Stimulated activated CD4-positive, alpha-beta T cell treated with anti-CD3 and anti-CD28 coated beads, Interleukin-1b, Interleukin-23, amount 100 ng/mL, for 1 hour (primary cell): ENCODE results near the gene PLSCR2.
"Not testable (repeated sequence)": the region's sequence is repeated elsewhere in the genome, so short reads cannot be mapped to it uniquely, and the experiment has no call there.

ENCODE experiments used
- DNase-seq, 2 donors: peaks; one replicate each; pipeline ENCODE4 v3.0.0-alpha.2; 2020; ENCODE audit warnings: low read depth in 2 of 2

The PLSCR2 gene, protein sequence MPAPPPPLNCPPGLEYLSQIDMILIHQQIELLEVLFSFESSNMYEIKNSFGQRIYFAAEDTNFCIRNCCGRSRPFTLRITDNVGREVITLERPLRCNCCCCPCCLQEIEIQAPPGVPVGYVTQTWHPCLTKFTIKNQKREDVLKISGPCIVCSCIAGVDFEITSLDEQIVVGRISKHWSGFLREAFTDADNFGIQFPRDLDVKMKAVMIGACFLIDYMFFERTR

DNA sequence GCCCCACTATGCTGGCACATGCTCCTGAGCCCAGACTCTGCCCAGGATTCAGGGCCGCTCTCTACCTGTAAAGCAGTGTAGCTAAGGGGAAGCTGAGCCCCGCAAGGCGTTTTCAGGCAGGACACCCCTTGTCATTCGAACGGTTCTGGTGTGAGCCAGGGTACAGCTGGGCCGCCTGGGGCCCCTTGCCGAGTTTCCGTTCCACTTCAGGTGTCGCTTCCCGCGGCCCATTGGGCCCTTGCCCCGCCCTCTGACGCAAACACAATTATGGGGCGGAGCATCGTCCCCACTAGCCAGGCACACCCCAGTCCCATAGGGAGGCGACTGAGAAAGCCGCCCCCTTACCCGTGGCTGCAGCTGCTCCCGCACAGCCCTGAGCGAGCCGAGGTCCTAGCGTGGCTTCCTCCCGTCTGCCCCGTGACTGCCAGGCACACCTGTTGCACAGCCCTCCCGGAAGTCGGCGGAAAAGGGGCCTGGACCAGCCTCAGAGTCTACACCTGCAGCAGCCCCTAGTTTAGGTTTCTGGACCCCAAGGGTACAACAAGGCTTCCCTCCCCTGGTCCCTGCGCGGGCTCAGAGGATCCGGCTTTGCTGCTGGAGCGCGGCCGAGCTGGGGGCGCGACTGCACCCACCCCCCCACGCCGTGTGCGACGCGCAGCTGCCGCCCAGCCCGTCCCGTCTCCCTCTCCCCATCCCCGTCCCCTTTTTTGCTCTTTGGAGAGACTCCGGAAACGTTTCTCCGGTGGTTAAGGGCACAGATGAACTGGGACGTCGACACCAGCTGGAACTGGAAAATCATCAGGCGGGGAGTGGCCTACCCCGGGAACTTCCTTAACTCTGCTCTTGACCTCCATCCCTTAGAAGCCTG, at the start of gene PLSCR2:
TSS of gene PLSCR2 (minus strand) at position 412 of the 868 bp plus-strand sequence. CDS start 9,657 bp downstream, outside the sequence.
- peak; percentile 22 to 40 for DNase-seq

DNA sequence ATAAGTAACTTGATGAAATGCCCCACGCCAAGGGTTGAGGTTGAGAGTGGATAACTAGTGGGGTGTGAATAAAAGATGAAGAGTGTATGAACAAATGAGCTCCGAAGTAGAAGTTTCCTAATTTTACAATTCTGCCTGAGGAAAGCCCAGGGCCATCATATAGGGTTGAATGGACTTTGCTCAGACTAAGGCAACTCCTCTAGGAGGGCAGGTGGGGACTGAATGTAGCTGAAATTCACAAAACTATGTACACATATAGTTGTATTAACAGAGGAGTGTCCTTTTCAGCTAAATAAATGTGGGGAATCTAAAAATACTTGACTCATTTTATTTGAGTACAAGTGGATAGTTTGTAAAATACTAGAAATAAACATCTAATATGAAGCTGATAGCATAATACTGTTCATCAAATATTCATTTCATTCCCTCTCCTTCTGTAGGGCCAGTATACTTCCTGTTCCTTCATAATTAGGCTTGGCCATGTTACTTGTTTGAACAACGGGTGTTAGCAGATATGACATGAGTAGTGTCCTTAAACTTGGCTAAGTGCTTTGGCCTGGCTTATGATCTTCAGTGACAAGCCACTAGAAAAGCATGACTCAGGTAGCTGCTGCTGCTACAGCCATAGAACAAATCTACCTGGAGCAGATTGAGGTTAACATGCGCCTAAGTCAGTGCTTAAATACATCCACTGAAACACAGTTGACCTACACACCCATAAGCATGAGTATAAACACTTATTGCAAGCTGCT, 48.5 kb upstream of the PLSCR2 start:
- no peak for DNase-seq

DNA sequence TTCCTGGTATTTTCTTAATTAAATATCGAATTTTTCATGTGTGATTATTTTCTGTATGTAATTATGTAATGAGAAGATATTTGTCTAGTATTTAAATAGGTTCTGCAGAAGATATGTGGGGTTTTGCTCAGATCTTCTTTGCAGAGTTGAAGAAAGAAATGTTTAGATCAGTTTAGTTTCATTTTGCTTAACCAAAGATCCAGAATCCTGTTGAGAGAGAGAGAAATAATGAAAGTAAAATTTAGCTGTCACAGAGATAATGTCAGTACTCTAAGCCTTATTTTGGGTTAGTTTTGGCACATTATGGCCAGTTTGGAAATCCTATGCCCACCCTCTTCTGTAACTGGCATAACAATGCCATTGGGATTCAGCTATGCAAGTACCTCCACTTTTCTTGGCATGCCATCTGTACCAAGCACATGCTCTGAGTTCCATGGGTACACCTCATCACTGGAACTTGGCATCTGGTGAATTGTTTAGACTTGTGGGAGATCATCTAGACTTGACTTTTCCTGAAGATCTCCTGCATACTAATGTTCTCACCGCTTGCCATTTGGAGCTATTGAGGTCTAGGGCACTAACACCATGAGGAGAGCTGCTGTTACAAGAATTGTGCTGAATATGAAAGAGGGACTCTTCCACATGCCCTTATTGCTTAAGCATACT, 44.2 kb upstream of the PLSCR2 start:
- no peak for DNase-seq

DNA sequence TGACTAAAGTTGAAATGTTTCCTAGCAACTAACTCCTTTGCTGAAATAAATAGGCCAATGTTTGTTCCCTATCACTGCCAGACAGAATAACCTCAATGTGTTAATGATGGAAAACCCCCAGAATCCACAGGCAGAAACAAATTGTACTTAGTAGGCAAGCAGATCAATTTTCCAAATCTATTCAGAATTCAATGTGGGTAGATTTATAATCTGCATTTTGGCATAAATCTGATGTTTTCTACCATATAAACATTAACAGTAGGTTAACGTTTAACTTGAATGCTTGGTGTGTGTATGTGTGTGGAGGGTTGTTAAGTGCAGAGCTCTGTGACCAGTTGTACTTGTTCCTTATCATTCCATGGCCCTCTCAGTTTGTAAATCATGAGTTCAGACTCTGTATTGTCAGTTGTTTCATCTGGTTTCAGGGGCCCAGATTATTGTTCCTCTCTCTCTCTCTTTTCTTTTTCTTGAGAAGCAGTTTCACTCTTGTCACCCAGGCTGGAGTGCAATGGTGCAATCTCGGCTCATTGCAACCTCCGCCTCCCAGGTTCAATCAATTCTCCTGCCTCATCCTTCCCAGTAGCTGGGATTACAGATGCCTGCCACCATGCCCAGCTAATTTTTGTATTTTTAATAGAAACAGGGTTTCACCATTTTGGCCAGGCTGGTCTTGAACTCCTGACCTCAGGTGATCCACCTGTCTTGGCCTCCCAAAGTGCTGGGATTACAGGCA, 42.2 kb upstream of the PLSCR2 start:
- no peak for DNase-seq

DNA sequence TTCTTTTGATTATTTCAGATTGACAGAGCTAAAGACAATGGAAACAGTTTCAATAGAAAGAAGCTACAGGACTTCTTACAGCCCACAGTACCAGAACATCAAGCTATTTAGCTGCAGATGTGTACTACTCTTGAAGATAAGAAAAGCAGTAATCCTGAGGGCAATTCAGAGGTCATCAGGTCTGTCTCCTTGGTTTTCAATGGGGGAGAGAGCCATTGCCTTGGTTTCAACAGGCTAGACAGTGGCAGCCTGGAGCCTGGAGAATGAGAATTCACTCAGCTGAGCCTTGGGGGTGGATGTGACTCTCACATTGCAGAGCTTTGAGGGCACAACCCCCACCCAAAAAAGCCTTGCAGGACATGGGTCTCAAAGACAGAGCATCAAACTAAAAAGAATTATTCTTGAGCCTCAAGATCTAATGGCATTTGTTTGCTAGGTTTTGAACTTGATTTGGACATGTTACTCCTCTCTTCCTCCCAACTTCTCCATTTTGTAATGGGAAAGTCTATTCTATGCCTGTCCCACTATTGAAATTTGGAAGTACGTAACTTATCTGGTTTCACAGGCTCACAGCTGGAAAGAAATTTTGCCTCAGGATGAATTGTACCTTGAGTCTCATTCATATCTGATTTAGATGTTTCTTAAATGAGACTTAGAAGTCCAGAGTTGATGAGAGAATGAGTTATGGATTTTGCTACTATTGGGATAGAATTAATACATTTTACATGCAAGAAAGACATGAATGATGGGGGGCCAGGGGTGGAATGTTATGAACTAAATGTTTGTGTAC, 38.2 kb upstream of the PLSCR2 start:
- DNase-seq, result no peak

DNA sequence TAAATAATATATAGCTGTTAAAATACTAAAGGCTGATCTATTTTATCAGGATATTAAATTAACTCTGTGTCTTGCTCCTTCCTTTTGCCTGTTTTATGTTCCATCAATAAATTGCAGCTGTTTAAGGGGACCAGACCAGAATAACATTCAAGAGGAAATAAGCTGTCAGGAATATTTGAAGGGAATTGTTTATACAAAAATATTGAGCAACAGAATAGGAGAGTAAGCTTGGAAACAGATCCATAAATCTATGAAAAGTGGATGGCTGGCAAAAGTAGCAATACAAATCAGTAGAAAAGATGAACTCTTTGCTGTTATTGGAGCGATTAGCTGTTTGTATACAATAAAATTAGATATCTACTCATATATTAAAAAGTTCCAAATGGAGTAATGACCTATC, 36.2 kb upstream of the PLSCR2 start:
- no peak for DNase-seq

DNA sequence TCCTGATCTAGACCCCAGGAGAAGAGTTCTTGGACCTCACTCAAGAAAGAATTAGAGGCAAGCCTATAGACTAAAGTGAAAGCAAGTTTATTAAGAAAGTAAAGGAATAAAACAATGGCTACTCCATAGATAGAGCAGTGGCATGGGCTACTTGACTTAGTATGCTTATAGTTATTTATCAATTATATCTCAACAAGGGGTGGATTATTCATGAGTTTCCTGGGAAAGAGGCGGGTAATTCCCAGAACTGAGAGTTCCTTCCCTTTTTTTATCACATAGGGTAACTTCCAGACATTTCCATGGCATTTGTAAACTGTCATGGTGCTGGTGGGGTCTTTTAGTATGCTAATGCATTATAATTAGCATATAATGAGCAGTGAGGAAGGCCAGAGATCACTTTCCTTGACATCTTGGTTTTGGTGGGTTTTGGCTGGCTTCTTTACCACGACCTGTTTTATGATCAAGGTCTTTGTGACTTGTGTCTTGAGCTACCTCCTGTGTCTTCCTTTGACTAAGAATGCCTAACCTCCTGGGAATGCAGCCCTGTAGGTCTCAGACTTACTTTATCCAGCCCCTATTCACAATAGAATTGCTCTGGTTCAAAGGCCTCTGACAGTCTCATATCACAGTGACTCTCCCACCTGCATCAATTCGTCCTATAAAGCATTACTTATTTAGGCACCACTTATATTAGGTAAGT, 35.3 kb upstream of the PLSCR2 start:
- no peak for DNase-seq

DNA sequence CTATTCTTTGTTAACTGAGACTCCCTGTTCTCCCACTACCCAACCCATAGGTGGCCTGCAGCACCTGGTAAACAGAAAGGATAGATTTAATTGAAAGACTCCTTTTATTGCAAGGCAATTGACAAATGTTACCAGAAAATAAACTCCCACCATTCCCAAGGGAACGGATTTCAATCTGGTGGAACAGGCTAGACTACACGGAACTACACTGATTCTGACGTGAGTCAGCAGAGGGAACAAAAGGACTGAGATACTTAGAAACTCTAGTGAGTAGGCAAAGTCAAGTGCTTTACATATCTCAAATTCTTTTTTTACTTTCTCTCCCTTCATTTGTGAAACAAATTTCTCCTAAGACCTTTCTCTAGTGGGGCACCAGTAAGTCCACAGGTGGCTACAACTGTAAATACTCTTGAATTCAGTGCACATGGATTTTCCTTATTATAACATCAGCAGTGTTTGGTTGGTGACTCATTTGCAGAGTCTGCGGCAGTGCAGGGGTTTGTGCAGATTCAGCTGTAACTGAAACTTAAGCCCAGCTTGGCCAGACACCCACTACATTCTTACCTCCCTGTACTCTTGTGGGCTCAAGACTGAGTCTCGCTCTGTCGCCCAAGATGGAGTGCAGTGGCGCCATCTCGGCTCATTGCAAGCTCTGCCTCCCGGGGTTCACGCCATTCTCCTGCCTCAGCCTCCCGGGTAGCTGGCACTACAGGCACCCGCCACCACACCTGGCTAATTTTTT, 34.3 kb upstream of the PLSCR2 start:
- DNase-seq, result no peak

DNA sequence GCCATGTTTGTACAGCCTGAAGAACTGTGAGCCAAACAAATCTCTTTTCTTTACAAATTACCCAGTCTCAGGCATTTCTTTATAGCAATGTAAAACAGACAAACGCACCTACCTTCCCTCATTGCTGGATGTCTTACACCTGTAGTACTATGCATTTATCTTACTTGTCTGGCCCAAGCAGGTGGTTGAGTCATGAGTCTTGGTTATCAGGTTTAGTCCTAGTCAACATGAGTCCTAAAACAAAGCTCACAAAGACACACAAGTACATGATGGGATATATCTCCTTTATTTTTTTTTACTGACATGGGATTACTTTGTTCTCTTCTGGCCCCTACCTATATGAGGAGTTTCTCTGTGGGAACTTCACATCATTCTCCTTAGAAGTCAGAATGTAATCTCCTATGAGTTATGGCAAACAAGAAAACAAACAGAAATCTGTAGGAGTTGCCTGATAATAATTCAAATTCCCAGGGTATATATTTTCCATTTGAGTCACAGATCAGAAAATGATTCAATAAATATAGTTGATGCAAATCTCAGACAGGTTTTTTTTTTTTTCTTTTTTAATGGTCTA, 33.6 kb upstream of the PLSCR2 start:
- no peak for DNase-seq

DNA sequence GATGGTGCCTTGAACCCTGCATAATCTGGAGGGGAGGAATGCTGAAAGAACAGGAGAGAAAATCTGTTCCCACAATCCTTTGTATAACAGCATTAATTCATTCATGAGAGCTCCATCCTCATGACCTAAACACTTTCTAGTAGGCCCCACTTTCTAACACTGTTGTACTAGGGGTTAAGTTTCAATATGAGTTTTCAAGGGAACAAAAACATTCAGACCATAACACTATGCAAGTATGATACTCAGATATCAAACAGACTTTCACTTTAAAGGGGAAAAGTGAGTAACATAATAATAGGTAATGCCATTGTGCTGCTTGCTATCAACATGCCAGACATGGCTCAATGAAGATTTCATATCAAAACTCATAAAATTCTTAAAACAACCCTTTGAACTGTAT, 32.4 kb upstream of the PLSCR2 start:
- no peak for DNase-seq

DNA sequence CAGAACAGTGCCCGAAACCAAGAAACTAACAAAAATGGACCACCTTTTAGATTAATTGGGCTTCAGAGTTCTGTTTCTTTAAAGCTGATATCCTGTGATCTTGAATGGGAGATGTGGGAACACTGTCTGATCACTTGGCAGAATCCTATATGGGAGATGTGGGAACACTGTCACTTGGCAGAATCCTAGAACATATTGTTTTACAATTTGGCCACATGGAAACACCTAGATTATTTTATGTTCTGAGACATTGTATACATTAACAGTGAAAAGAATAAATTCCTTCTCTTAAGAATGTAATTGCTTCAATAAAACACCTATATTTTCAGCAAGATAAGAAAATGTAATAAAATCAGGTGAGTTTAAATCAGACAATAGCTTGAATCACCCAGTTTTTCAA, 30.3 kb upstream of the PLSCR2 start:
- no peak for DNase-seq

DNA sequence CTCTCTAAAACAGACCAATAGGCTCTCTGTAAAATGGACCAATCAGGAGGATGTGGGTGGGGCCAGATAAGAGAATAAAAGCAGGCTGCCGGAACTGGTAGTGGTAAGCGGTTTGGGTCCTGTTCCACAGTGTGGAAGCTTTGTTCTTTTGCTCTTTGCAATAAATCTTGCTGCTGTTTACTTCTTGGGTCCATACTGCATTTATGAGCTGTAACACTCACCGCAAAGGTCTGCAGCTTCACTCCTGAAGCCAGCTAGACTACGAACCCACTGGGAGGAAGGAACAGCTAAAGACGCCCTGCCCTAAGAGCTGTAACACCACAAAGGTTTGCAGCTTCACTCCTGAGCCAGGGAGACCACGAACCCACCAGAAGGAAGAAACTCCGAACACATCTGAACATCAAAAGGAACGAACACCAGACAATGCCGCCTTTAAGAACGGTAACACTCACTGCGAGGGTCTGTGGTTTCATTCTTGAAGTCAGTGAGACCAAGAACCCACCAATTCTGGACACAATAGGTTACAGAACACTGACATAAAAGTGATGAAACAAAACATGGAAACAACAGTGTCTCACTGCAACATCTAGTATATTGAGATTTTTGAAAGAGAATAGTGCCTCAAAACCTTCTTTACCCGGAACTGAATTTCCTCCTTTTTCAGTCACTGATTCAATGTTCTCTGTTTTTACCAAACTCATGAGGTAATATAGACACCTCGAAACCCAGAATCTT, 28.8 kb upstream of the PLSCR2 start:
- no peak for DNase-seq

DNA sequence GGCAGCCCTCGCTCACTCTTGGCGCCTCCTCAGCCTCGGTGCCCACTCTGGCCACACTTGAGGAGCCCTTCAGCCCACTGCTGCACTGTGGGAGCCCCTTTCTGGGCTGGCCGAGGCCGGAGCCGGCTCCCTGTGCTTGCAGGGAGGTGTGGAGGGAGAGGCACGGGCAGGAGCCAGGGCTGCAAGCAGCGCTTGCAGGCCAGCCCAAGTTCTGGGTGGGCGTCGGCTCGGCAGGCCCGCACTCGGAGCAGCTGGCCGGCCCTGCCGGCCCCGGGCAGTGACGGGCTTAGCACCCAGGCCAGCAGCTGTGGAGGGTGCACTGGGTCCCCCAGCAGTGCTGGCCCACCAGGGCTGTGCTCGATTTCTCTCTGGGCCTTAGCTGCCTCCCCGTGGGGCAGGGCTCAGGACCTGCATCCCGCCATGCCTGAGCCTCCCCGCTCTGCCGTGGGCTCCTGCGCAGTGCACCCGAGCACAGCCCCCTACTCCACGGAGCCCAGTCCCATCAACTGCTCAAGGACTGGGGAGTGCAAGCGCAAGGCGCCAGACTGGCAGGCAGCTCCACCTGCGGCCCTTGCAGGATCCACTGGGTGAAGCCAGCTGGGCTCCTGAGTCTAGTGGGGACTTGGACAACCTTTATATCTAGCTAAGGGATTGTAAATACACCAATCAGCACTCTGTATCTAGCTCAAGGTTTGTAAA, 27.9 kb upstream of the PLSCR2 start:
- not testable (repeated sequence) for DNase-seq

DNA sequence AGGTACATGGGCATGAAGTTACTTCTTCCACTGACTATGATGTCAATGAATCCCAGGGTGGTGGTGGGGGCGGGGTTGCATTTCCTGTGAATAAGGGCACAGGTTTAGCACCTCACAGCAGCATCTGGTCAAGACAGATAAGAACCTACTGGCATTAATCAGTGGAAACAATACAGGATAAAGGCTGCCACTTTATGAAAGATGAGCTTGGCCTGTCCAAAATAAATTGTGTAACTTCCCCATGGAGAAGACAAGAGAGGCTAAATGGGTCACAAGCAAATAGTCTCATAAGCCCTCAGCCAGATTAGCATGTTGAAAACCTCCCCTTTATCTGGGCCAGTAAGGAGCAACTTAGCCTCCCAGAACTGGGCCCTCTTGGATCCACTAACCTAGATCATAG, 27.4 kb upstream of the PLSCR2 start:
- DNase-seq, result no peak

DNA sequence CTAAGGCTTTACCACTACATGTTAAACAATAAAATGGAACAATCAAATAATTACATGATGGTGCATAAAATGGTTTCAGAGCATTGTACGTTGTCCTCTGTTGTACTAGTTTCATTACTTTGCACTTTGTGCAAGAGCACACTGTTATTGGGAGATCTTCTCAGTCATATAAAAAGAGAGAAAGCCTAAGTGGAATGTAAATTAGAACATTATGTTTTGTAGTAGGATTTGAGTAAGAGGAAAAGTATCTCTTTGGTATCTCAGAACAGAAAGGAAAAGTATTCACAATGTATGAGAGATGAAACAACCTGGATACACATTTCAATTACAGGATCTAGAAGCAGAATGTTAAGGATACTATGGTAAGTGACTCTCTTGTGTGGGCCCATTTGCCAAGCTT, 26.9 kb upstream of the PLSCR2 start:
- no peak for DNase-seq

DNA sequence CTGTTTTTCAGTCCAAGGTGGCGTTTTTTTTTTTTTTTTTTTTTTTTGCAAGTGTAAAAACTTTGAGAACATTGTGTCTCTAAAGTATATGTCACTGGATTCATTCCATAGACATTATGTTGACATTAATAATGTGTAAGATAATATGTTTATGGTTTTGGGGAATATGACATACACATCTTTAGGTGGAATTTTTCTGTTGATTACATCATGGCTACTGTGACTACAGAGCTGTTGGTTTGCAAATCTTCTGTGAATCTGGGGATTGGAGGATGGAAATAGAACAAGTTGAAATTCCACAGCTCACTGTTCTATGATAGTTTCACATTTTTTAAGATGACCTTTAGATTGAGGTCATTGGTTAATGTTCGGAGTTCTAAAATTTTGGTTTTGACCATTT, 24.4 kb upstream of the PLSCR2 start:
- no peak for DNase-seq

DNA sequence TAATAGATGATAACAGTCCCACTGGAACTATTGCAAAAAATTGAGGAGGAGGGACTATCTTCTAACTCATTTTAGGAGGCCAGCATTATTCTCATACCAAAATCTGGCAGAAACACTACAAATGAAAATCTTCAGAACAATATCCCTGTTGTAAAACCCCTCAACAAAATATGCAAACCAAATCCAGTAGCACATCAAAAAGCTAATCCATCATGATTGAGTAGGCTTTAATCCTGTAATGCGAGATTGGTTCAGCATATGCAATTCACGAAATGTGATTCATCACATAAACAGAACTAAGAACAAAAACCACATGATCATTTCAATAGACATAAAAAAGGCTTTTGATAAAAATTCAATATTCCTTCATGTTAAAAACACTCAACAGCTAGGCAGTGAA, 23.9 kb upstream of the PLSCR2 start:
- no peak for DNase-seq

DNA sequence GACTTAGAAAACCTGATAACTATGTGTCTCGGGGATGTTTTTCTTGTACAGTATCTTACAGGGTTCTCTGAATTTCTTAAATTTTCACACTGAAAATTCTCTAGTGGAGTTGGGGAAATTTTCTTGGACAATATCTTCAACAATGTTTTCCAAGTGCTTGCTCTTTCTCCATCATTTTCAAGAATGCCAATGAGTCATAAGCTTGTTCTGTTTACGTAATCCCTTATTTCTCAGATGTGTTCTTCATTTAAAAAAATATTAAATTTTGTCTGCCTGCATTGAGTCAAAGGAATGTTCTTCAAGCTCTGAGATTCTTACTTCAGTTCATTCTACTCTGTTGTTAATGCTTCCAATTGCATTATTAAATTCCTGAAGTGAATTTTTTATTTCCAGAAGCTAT, 21.9 kb upstream of the PLSCR2 start:
- no peak for DNase-seq
